ENCODE measurements around the gene DEDD. TPM values are rescaled to one million over a fixed set of nuclear protein-coding genes. Genes with fewer than 3 reads are reported as not detected.

DEDD gene
- total and polyA plus RNA-seq, 2 donors (not counting 1 experiment from before 2014, with no cell fraction given), result 21.6 to 40.3 TPM

DNA sequence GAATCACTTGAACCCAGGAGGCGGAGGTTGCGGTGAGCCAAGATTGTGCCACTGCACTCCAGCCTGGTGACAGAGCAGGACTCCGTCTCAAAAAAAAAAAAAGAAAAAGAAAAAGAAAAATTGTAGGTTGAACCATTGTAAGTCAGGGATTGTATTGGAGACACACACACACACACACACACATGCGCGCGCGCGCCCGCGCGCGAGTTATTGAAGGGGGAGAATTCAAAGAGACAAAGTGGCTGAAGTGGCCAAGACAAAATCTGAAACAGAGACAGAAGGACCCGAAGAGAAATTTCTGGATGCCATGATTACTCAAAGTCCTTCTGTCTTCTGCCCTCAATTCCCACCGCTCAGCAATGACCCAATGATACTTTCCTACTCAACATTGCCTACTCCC lies 38.0 kb downstream of the DEDD start:
- Histone ChIP-seq H4K20me1 (ENCODE audit: control insufficient read depth, extremely low read depth, insufficient read depth, low read length) (no peaks in the 10 kb centered on the region), H3K9ac (ENCODE audit: insufficient read depth, low read length) (no peak overlapping the region), H3K27ac (ENCODE audit: insufficient read depth, low read length) (no peak overlapping the region), H3K9me3 (ENCODE audit: control insufficient read depth, insufficient read depth, low read depth, low read length) (no peaks in the 10 kb centered on the region), H3K4me3 (replicated peaks in 1 of 4; ENCODE audit: control extremely low read depth in 1 of 4, insufficient read depth in 1 of 4, low read depth in 3 of 4, low read length in 4 of 4) (no peak overlapping the region), H3K4me2 (ENCODE audit: extremely low read depth, insufficient read depth, low read length) (no peak overlapping the region), H2AFZ (ENCODE audit: low read length) (no peak overlapping the region), H3K4me1 (ENCODE audit: control insufficient read depth, extremely low read depth, insufficient read depth, low read length) (peaks cover 11% of the 10 kb centered on the region), H3K79me2 (ENCODE audit: control insufficient read depth, insufficient read depth, low read length) (no peaks in the 10 kb centered on the region), H3K27me3 (ENCODE audit: control insufficient read depth, insufficient read depth, low read length) (no peaks in the 10 kb centered on the region), H3K36me3 (ENCODE audit: control insufficient read depth, insufficient read depth, low read length) (no peaks in the 10 kb centered on the region)
- TF ChIP-seq, protein P1, sequence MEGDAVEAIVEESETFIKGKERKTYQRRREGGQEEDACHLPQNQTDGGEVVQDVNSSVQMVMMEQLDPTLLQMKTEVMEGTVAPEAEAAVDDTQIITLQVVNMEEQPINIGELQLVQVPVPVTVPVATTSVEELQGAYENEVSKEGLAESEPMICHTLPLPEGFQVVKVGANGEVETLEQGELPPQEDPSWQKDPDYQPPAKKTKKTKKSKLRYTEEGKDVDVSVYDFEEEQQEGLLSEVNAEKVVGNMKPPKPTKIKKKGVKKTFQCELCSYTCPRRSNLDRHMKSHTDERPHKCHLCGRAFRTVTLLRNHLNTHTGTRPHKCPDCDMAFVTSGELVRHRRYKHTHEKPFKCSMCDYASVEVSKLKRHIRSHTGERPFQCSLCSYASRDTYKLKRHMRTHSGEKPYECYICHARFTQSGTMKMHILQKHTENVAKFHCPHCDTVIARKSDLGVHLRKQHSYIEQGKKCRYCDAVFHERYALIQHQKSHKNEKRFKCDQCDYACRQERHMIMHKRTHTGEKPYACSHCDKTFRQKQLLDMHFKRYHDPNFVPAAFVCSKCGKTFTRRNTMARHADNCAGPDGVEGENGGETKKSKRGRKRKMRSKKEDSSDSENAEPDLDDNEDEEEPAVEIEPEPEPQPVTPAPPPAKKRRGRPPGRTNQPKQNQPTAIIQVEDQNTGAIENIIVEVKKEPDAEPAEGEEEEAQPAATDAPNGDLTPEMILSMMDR (conservative IDR thresholded peaks at IDR 0.05 in 1 of 2, IDR thresholded peaks at IDR 0.05 in 1 of 2; ENCODE audit: low read depth in 1 of 2, low read length in 2 of 2), result no peak
- TF ChIP-seq EZH2 (IDR thresholded peaks at IDR 0.05; ENCODE audit: low read length, missing control alignments), result no peak
- DNase-seq (ENCODE audit: low read depth in 2 of 2), result no peak

DNA sequence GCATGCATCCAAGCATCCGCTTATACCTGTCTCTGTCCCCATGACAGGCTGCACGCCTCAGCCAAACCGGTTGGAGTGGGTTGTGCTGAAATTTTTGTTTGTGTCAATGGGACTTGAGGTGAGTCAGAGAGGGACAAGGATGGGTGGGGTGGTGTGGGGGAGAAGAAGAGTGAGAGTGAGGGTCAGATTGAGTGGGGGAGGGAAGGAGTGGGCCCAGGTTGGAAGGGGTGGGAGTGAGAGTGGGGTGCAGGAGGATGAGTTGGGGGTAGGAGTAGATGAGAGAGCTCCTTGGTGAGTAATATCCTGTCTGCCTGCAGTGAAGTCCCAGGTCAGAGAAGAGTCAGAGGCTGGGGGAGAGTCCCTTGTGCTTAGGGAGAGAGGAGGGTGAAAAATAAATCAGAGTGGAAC lies 39.8 kb downstream of the DEDD start:
- Histone ChIP-seq H3K4me1 (ENCODE audit: control insufficient read depth, extremely low read depth, insufficient read depth, low read length) (peaks cover 10% of the 10 kb centered on the region), H3K4me3 (replicated peaks in 1 of 4; ENCODE audit: control extremely low read depth in 1 of 4, insufficient read depth in 1 of 4, low read depth in 3 of 4, low read length in 4 of 4) (no peak overlapping the region), H3K4me2 (ENCODE audit: extremely low read depth, insufficient read depth, low read length) (no peak overlapping the region), H2AFZ (ENCODE audit: low read length) (no peak overlapping the region), H3K36me3 (ENCODE audit: control insufficient read depth, insufficient read depth, low read length) (no peaks in the 10 kb centered on the region), H3K9me3 (ENCODE audit: control insufficient read depth, insufficient read depth, low read depth, low read length) (no peaks in the 10 kb centered on the region), H3K27me3 (ENCODE audit: control insufficient read depth, insufficient read depth, low read length) (no peaks in the 10 kb centered on the region), H4K20me1 (ENCODE audit: control insufficient read depth, extremely low read depth, insufficient read depth, low read length) (no peaks in the 10 kb centered on the region), H3K79me2 (ENCODE audit: control insufficient read depth, insufficient read depth, low read length) (no peaks in the 10 kb centered on the region), H3K27ac (ENCODE audit: insufficient read depth, low read length) (no peak overlapping the region), H3K9ac (ENCODE audit: insufficient read depth, low read length) (no peak overlapping the region)
- peak in 1 of 2 donors; percentile 36 for DNase-seq (ENCODE audit: low read depth in 2 of 2)
- TF ChIP-seq EZH2 (IDR thresholded peaks at IDR 0.05; ENCODE audit: low read length, missing control alignments), result no peak
- TF ChIP-seq, protein P1 (conservative IDR thresholded peaks at IDR 0.05 in 1 of 2, IDR thresholded peaks at IDR 0.05 in 1 of 2; ENCODE audit: low read depth in 1 of 2, low read length in 2 of 2), result no peak

DNA sequence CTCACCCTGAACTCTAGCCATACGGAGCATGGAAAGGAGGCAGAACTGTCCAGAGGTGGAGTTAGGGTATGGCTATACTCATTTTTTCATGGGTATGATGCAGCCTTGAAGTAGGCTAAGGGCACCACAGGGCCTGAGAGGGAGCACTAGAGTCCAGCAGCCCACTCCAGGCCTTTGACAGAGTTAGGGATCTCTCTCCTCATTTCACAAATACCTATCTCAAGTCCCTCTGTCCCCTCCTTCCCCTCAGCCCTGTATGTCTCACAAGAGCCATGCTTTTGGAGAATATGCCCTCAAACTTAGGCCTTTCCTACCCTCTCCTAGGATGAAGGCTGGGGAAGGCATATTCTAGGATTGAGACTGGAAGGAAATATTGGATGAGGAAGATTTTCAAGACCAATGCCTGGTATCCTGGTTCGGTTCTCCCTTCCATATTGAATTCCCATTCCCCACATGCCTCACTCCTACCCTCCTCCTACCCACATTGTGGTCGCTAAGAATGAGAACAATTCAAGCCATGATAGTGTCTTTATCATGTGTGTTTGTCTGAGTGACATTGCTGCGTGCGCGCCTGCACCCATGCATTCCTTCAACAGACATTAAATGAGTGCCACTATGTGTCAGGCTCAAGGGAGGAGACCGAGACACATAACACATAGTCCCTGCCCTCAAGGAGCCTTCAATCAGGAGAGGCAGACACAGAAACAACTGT lies 40.5 kb downstream of the DEDD start:
- H3K9me3 ChIP-seq (ENCODE audit: control insufficient read depth, insufficient read depth, low read depth, low read length), result no peaks in the 10 kb centered on the region
- no peak overlapping the region for H3K9ac ChIP-seq (ENCODE audit: insufficient read depth, low read length)
- H3K79me2 ChIP-seq (ENCODE audit: control insufficient read depth, insufficient read depth, low read length), result no peaks in the 10 kb centered on the region
- H3K36me3 ChIP-seq (ENCODE audit: control insufficient read depth, insufficient read depth, low read length), result no peaks in the 10 kb centered on the region
- no peaks in the 10 kb centered on the region for H4K20me1 ChIP-seq (ENCODE audit: control insufficient read depth, extremely low read depth, insufficient read depth, low read length)
- H3K27me3 ChIP-seq (ENCODE audit: control insufficient read depth, insufficient read depth, low read length), result no peaks in the 10 kb centered on the region
- DNase-seq (ENCODE audit: low read depth in 2 of 2), result peak in 1 of 2 donors; percentile 53
- no peak overlapping the region for H3K4me3 ChIP-seq (replicated peaks in 1 of 4; ENCODE audit: control extremely low read depth in 1 of 4, insufficient read depth in 1 of 4, low read depth in 3 of 4, low read length in 4 of 4)
- H3K4me2 ChIP-seq (ENCODE audit: extremely low read depth, insufficient read depth, low read length), result no peak overlapping the region
- H3K27ac ChIP-seq (ENCODE audit: insufficient read depth, low read length), result no peak overlapping the region
- TF ChIP-seq, protein P1 (conservative IDR thresholded peaks at IDR 0.05 in 1 of 2, IDR thresholded peaks at IDR 0.05 in 1 of 2; ENCODE audit: low read depth in 1 of 2, low read length in 2 of 2), result no peak
- TF ChIP-seq EZH2 (IDR thresholded peaks at IDR 0.05; ENCODE audit: low read length, missing control alignments), result no peak
- peaks cover 6% of the 10 kb centered on the region for H3K4me1 ChIP-seq (ENCODE audit: control insufficient read depth, extremely low read depth, insufficient read depth, low read length)
- H2AFZ ChIP-seq (ENCODE audit: low read length), result no peak overlapping the region
